KMS-11 (cell line): Measurements from ENCODE around the gene CCDC177.

Source experiments
- H2AFZ ChIP-seq: fragments of 200-600 bp; sonication (generic); 2 replicates; pipeline ENCODE4 v1.6.1; 2016; ENCODE audit warnings: antibody characterized with exemption, mixed run types, low read depth
- H3K27ac ChIP-seq: fragments of 200-600 bp; sonication (generic); 2 replicates; pipeline ENCODE4 v1.6.1; 2016; ENCODE audit warnings: mild to moderate bottlenecking, mixed run types
- H3K27me3 ChIP-seq: fragments of 200-600 bp; sonication (generic); 2 replicates; pipeline ENCODE4 v1.6.1; 2017; ENCODE audit warnings: mild to moderate bottlenecking, low read depth, mixed run types, moderate library complexity; ENCODE audit not compliant: insufficient read depth
- H3K36me3 ChIP-seq: fragments of 200-600 bp; sonication (generic); 2 replicates; pipeline ENCODE4 v1.6.1; 2017; ENCODE audit warnings: mild to moderate bottlenecking, mixed run types; ENCODE audit not compliant: insufficient read depth
- H3K4me1 ChIP-seq: fragments of 200-600 bp; sonication (generic); 2 replicates; pipeline ENCODE4 v1.6.1; 2016; ENCODE audit warnings: mild to moderate bottlenecking, low read depth, mixed run types; ENCODE audit not compliant: poor library complexity, severe bottlenecking
- H3K4me2 ChIP-seq: fragments of 200-600 bp; sonication (generic); 2 replicates; pipeline ENCODE4 v1.7.0; 2016; ENCODE audit warnings: mild to moderate bottlenecking, mixed run types
- H3K4me3 ChIP-seq: fragments of 200-600 bp; sonication (generic); IDR thresholded peaks from 2 replicates; pipeline ENCODE4 v1.6.1; 2017; ENCODE audit warnings: low read depth, low read length, mixed read lengths; ENCODE audit not compliant: insufficient read depth
- H3K79me2 ChIP-seq: fragments of 200-600 bp; sonication (generic); 2 replicates; pipeline ENCODE4 v1.6.1; 2016; ENCODE audit warnings: low read depth, mixed run types; ENCODE audit not compliant: insufficient read depth
- H3K9ac ChIP-seq: fragments of 200-600 bp; sonication (generic); 2 replicates; pipeline ENCODE4 v1.6.1; 2016; ENCODE audit warnings: mild to moderate bottlenecking, mixed run types
- H4K20me1 ChIP-seq: fragments of 200-600 bp; sonication (generic); 2 replicates; pipeline ENCODE4 v1.6.1; 2016; ENCODE audit warnings: mild to moderate bottlenecking, mixed run types; ENCODE audit not compliant: insufficient read depth
- TF ChIP-seq, protein P1 (sequence below): fragments of 200-600 bp; sonication (generic); conservative IDR thresholded peaks from 2 replicates; pipeline ENCODE4 v1.6.1; 2017; ENCODE audit warnings: low read depth, mild to moderate bottlenecking, antibody characterized with exemption, low read length, moderate library complexity, mixed read lengths

The CCDC177 gene

DNA sequence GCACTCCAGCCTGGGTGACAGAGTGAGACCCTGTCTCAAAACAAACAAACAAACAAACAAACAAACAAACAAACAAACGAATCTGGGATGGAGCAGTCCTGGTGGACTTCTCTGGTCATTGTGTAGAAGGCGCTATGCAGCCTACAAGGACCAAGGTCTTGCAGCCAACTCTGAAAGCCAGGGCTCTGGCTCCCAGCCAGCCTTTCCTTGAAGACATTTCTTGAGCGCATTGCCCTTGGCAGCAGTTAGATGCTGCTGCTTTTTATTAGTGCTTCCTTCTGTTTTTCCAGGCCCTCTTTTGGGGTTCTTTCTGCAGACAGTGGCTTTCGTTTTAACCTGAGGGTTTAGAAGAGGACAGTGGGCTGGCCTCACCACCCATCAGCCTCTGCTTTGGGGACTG lies 20.2 kb downstream of the CCDC177 start:
- Histone ChIP-seq H3K4me3 (no peak overlapping the region), H4K20me1 (no peaks in the 10 kb centered on the region), H3K36me3 (no peaks in the 10 kb centered on the region), H3K79me2 (no peaks in the 10 kb centered on the region), H2AFZ (no peak overlapping the region), H3K27me3 (no peaks in the 10 kb centered on the region), H3K4me2 (no peak overlapping the region), H3K27ac (no peak overlapping the region), H3K9ac (no peak overlapping the region), H3K4me1 (no peaks in the 10 kb centered on the region)
- TF ChIP-seq, protein P1, sequence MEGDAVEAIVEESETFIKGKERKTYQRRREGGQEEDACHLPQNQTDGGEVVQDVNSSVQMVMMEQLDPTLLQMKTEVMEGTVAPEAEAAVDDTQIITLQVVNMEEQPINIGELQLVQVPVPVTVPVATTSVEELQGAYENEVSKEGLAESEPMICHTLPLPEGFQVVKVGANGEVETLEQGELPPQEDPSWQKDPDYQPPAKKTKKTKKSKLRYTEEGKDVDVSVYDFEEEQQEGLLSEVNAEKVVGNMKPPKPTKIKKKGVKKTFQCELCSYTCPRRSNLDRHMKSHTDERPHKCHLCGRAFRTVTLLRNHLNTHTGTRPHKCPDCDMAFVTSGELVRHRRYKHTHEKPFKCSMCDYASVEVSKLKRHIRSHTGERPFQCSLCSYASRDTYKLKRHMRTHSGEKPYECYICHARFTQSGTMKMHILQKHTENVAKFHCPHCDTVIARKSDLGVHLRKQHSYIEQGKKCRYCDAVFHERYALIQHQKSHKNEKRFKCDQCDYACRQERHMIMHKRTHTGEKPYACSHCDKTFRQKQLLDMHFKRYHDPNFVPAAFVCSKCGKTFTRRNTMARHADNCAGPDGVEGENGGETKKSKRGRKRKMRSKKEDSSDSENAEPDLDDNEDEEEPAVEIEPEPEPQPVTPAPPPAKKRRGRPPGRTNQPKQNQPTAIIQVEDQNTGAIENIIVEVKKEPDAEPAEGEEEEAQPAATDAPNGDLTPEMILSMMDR: no peak

DNA sequence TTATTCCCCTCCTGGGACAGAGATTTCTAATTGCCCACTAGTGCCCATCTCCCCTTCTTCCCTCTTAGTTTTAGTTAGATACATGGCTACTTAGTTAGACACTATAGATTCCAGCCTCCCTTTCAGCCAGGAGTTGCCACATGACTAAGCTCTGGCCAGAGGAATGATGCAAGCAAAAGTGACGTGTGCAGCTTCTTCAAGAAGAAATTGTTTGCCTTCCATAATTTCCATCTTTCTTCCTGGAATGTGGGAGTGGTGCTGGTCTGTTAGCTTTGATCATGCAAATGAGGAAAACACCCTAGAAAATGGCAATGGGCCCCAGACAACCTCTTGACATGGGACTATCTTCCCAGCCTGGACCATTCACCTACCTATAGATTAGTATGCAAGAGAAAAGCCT lies 21.4 kb downstream of the CCDC177 start:
- Histone ChIP-seq H3K27me3 (no peaks in the 10 kb centered on the region), H4K20me1 (no peaks in the 10 kb centered on the region), H3K4me2 (no peak overlapping the region), H3K36me3 (no peaks in the 10 kb centered on the region), H3K4me3 (no peak overlapping the region), H3K4me1 (no peaks in the 10 kb centered on the region), H3K9ac (no peak overlapping the region), H3K79me2 (no peaks in the 10 kb centered on the region), H3K27ac (no peak overlapping the region), H2AFZ (no peak overlapping the region)
- TF ChIP-seq, protein P1: no peak

DNA sequence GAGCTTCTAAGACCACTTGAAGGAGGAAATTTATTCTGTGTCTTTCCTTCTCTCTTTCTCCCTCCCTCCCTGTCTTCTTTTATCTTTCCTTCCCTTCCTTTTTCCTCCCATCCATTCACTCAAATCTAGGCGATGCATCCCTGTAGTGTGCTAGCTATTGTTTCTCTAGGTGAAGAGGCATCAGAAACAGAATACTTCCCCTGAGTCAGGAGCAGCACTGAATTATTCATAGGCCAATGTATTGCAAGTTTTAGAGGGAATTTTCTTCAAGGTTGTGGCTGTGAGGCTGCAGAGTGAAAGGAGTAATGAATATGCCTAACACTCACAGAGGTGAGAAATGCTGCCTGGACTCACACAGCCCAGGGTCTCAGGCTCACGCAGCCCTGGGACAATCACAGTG lies 23.2 kb downstream of the CCDC177 start:
- Histone ChIP-seq H3K27me3 (no peaks in the 10 kb centered on the region), H3K4me3 (no peak overlapping the region), H3K79me2 (no peaks in the 10 kb centered on the region), H3K4me2 (no peak overlapping the region), H3K4me1 (no peaks in the 10 kb centered on the region), H2AFZ (no peak overlapping the region), H4K20me1 (no peaks in the 10 kb centered on the region), H3K36me3 (no peaks in the 10 kb centered on the region), H3K9ac (no peak overlapping the region), H3K27ac (no peak overlapping the region)
- TF ChIP-seq, protein P1: no peak

DNA sequence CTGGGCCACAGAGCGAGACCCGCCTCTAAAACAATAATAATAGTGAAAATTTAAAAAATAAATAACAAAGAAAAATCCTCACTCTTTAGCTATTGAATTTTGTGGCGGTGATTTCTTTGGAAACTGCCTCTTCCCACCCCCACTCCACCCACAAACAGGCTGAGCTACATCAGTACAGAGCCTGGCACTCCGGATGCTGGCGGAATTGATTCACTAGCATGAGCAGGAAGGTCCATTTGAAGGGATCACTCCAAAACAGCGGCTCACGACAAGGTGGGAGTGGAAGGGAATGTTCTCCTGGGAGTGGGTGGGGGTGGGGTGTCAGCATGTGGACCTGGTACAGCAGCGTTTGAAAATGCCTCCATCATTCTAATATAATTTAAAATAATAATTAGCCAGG lies 26.1 kb downstream of the CCDC177 start:
- TF ChIP-seq, protein P1: no peak
- Histone ChIP-seq H3K36me3 (no peaks in the 10 kb centered on the region), H4K20me1 (no peaks in the 10 kb centered on the region), H2AFZ (no peak overlapping the region), H3K79me2 (no peaks in the 10 kb centered on the region), H3K4me3 (no peak overlapping the region), H3K4me2 (no peak overlapping the region), H3K4me1 (no peaks in the 10 kb centered on the region), H3K27me3 (no peaks in the 10 kb centered on the region), H3K9ac (no peak overlapping the region), H3K27ac (no peak overlapping the region)
